HG03175 (cell line): ENCODE measurements around the gene GANAB.
A peak's percentile ranks its signal among the peaks of the same experiment; 100 is the strongest.
"Not testable (repeated sequence)": the region's sequence is repeated elsewhere in the genome, so short reads cannot be mapped to it uniquely, and the experiment has no call there.

Experiments used
- ATAC-seq: cut with Tn5 transposase; IDR thresholded peaks from one replicate; pipeline ENCODE4 v1.9.1; 2021; ENCODE audit warnings: mild to moderate bottlenecking, moderate library complexity; ENCODE audit not compliant: unreplicated experiment

GANAB gene

DNA sequence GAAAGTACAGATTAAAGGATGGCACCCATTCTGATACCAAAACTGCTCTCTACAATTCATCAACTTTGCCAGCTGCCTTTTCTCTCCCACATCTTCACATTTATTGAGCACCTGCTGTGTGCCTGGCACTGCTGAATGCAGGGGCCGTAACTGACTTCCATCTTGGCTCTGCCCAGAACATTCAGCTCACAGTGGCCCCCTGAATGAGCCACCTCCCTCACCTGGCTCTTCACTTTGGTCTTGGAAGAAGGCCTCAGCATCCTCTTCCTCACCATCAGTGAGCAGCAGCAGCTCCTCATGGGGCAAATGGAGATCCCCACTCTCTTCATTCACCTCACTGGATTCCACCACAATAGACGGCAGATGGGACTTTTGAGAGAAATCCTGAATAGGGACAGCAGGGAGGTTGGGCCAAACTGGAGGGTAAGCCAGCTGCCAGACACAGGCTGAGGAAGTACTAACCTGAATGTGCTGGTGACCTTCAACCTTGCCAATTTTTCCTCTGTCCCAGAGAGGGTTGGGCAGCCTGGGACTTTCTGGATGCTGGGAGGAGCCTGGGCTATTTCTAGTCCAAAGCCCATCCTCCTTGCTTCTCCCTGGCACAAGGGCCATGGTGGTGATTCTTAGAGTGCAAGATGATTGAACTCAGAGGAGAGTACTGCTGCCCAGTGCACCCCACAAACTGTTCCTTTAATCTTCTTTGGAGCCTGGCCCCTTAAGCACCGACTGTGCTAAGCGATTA lies 23.2 kb upstream of the GANAB start:
- no peak for ATAC-seq

DNA sequence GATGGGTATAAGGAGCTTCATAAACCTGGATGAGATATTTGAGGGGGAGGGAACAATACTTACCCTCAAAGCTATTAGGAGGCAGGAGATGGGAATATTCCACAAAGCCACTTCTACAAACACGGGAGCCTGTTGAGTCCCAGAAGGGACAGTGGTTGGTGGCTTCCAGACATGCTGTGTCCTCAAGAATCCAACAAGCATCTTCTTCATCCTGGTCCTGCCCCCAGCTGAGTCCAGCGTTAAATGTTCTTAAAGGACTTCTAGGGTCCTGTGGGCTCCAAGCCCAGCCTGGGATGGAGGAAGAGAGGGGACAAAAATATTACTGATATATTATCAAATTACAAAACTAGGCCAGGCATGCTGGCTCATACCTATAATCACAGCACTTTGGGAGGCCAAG lies 21.0 kb upstream of the GANAB start:
- no peak for ATAC-seq

DNA sequence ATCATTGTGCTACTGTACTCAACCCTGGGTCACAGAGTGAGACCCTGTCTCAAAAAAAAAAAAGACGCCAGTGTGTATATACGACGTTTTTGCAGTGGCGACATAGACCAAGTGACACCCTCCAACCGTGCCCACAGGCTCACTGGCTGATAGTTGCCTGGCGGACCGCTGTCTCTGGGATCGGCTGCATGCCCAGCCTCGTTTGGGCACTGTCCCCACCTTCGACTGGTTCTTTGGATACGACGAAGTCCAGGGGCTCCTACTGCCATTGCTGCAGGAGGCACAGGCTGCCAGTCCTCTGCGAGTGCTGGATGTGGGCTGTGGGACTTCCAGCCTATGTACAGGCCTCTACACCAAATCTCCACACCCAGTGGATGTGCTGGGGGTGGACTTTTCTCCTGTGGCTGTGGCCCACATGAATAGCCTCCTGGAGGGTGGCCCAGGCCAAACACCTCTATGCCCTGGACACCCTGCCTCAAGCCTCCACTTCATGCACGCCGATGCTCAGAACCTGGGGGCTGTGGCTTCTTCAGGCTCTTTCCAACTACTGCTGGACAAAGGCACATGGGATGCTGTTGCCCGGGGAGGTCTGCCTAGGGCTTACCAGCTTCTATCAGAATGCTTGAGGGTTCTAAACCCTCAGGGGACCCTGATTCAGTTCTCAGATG lies 20.0 kb upstream of the GANAB start:
- ATAC-seq: no peak

DNA sequence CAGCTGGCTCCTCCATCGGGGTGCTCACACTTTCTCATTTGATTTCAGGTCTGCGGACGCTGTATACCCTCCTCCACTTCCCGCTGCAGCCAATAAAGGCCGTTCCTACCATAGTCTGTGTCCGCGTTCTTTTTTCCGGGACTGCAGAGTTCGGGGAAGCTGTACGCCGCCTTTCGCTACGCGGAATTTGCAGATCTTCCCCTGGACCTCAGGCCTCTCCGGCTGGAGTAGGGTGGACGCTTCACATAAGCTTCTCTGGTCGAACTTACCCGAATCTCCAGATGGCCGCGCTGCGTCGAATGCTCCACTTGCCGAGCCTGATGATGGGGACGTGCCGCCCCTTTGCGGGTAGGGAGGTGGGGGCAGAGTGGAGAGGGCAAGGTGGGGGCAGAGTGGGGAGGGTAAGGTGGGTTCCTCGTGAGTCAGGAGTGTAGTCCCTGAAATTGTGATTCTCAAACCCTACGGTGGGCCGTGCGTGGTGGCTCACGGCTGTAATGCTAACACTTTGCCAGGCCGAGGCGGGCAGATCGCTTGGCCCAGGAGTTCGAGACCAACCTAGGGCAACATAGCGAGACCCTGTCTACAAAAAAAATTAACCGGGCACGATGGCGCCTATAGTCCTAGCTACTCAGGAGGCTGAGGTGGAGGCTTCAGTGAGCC lies 19.3 kb upstream of the GANAB start:
- peak; percentile 16 for ATAC-seq

DNA sequence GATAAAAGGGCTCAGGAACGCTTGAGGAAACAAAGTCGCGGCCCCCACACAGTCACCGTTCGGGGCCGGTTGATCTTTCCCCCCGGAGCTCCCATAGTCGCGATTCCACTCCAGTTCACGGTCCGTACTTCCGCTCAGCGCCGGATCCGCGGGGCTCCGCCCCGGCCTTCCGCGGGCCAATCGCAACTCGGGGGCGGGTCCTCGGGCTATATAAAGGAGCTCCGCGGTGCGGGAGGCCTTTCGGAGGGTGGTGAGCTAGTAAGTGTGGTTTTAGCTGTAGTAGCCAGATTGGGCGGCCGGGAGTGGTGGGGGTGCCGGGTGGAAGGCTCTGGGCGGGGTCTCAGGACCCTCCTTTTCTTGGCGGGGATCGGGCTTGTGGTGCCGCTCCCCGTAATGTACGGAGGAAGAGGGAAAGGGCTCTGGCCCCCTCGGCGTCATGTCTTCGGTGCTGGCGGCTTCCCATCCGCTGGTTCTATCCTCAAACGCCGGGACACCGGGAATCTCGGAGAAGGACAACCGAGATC lies 18.7 kb upstream of the GANAB start, which contains the start of the genes C11orf98 and CSKMT:
Gene C11orf98, minus strand, starts transcription at position 136 of the 524 bp plus-strand sequence. Its CDS starts 41 bp downstream, at position 95.
Gene CSKMT, plus strand, starts transcription at position 238 of the 524 bp plus-strand sequence. CDS start 568 bp downstream, outside the sequence.
- peak; percentile 87 for ATAC-seq

DNA sequence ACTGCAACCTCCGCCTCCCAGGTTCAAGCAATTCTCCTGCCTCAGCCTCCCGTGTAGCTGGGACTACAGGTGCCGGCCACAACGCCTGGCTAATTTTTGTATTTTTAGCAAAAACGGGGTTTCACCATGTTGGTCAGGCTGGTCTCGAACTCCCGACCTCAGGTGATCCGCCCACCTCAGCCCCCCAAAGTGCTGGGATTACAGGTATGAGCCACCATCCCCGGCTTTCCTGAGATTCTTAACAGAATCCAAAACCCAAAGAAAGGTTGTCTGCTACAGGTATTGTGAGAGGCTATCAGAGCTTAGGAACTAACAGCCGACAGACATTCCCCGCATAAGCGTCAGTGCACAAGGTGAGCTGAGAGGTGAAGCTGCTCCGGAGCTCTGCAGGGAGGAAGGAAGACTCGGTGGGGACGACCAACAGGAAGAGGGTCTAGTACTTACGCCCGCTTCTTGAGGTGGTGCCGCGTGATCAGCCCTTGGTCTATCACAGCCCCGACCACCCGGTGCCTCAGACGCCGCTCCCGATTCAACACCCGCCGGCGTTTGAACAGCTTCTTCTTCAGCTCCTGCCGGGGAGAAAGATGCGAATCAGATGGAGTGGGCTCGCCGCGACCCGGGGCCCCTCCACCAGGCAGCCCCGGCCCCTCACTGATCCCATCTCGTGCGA lies 18.1 kb upstream of the GANAB start:
- ATAC-seq: peak; percentile 41

DNA sequence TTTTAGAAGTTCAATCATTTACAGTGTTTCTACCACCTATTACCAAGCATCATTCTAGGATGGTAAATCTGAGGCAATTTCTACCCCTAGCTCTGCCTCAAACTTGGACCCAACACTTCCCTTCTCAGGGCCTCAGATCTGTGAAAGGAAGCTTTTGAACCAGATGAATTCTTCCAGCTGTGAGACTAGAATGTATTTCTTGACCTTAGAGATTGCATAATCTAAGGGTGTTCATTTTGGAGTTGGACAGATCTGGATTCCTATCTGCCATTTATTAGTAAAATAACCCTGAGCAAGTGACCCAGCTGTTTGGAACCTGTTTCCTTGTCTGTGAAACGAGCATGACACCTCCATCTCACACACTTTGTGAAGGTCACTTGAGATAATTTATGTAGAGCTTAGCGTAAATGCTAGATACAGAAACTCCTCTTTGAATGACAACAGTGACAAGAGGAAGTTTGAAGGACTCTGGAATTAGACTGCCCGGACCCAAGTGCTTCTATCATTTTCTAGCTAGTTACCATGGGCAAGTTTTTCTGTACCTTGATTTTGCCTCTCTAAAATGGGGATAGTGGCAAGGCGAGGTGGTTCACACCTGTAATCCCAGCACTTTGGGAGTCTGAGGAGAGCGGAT lies 10.5 kb upstream of the GANAB start:
- no peak for ATAC-seq

DNA sequence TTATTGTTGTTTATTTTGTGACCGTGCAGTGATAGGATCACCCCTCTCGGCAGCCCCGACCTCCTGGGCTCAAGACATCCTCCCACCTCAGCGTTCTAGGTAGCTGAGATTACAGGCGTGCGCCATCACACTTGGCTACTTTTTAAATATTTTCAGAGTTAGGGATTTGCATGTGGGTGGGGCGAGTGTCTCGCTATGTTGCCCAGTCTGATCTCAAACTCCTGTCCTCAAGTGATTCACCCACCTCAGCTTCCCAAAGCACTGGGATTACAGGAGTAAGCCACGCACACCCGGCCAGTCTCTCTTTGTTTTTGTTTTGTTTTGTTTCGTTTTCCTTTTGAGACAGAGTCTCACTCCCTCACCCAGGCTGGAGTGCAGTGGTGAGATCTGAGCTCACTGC lies 7.9 kb upstream of the GANAB start:
- no peak for ATAC-seq

DNA sequence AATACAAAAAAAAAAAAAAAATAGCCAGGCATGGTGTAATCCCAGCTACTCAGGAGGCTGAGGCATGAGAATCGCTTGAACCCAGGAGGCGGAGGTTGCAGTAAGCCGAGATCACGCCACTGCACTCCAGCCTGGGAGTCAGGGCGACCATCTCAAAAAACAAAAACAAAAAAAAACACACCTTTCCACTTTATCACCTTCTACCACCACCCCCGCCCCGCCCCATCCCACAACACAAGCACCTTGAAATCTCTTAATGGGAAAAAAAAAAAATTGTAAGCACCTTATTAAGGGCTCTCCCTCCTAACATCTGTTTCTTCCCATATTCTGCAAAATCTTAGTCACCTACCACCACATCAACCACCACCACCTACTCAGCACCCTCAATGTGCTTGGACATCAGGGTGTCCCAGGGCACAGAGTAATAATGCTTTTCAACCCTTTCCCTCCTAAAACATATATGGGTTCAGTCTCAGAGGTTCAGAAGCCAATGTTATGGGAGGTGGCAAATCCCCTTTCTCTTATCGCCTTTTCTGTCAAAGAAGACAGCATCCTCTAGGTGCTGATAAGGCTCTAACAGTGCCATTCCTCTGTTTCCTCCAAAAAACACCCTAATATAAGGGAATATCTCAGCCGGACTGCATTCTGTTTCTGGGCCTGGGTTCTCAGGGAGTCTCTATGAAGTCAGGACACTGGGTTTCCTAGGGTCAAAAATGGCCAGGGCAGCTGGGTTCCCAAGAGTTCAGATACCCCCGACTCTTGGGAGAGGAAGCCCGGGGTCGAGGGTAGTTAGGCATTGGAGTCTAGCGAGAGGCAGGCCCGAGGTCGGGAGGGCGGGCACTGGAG lies 6.0 kb upstream of the GANAB start:
- ATAC-seq: no peak

DNA sequence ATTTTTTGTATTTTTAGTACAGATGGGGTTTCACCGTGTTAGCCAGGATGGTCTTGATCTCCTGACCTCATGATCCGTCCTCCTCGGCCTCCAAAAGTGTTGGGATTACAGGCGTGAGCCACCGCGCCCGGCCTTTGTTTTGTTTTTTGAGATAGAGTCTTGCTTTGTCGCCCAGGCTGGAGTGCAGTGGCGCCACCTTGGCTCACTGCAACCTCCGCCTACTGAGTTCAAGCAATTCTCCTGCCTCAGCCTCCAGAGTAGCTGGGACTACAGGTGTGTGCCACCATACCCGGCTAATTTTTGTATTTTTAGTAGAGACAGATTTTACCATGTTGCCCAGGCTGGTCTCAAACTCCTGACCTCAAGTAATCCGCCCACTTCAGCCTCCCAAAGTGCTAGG lies 3.9 kb upstream of the GANAB start:
- not testable (repeated sequence) for ATAC-seq

DNA sequence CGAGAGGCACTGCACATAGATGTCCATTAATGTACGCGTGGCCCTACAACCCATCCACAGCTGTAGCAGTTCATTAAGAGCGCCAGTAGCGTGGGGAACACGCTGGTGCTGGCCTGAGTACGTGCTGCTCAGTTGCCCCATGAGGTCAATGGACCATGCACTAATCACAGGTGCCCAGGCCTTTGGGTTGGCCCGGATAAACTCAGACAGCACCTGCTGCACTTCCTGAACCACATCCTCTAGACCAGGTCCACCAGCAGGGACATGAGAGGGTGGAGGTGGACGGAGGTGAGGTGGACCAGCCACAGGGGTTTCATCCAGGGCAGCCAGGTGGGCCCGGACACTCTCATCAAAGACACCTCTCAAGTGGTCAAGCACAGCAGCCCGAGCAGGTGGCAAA lies 3.1 kb upstream of the GANAB start:
- ATAC-seq: no peak

DNA sequence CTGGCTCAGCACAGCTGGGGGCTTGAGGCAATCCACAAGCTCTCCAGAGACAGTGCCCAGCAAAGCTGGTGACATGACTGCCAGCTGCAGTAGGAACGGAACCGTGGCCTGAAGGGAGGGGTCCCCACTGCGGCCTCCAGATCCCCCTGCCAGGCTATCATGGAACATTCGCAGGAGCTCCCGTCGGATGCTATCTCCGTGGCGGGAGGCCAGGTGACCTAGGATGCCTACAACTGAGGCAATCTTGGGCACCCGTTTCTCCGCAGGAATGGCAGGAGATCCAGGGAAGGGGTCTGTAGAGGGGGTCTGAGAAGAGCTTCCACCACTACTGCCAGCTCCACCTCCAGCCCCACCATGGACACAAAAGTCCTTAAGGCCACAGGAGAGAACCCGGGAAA lies 2.6 kb upstream of the GANAB start:
- ATAC-seq: no peak

DNA sequence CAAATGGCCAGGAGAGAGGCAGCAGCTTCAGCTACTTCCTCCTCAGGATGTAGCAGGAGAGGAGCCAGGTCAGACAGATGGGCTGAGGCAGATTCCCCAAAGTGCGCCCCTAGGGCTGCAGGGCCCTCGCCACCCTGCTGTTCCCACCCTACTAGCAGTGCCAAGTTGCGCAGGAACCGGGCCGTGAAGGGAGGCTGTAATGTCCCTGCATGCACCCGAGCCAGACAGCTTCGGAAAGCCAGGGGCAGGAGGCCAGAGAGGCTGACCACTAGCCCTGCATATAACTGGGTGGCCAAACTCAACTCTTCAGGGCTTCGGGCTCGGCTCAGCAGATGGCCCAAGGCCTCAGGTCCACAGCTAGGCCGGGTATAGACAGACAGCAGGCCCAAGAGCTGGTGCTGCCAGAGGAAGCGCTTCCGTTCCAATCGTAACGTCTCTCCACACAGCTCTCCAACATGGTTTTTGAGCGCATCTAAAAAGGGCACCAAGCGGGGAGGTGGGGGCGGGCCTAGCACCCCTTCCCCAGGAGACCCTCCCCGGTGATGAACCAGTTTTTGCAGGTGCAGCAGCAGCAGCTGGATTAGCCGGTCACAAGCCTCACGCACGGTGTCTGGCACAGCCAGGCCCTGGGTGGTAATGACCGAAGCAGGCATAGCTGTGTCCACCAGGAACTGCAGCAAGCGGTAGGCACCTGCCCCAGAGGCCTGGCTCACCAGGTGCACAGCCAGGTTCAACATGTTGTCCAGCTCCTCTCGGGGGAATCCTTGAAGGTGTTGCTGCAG lies 2.0 kb upstream of the GANAB start:
- no peak for ATAC-seq

DNA sequence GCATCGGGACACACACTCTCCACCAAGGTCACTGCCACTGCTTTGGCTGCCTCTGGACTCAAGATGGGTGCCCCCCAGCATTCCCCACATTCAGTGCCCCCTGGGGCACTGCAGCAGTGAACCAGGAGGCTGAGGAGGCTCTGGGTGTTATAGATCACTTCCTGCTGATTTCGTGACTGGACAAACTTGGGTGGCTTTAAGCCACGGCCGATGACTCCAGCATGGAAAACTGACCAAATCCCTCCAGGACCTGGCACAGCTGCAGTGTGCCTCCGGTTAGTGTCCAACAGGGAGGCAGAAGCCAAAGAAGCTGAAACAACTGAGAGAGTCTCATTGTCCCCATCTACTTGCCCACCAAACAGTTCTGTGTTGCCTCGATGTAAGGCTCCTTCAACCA lies 1.2 kb upstream of the GANAB start:
- no peak for ATAC-seq

DNA sequence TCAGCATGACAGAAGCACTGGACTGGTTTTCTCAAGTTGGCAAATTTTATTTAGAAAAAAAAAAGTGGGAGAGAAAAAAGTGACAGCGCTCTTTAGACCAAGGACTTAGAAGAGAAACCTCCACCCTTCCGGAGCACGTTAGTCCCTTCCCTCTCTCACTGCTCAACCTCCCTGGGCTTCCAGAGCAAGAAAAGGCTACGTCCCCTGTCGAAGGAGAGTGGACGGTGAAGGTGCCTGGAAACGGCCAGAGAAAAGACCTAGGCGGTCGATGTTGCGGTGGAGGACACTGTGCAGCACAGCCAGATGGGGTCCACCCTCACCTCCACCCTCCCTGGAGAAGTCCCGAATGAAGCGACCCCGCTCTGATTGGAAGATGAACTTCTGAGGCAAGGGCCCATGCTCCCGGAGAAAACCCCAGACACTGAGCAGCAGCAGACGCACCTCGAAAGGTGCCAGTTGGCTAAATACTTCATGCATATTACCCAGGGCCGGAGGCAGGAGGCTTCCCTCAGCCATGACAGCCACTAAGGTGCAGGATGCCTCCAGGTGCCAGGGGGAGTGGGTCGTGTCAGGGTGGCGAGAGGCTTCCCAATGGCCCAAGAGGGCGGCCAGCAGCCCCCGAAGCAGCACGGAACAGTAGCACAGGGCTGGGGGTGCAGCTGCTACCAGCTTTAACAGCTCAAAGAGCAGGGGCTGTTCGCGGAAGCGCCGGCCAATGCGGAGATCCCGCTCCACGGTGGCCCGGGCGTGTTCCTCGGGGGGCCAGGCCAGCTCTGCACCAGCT lies 604 bp upstream of the GANAB start:
- no peak for ATAC-seq

DNA sequence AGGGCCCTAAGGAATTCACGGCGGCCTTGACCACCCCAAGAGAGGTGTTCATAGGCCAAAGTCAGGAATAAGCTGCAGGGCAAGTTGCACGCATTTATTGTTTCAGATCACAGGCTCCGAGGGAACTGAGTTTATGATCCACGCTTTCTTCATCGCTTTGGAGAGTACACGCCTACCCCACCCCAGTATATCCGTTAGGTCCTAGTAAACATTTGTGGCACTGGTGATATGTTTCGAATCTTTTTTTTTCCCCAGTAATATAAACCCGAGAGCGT lies 805 bp downstream of the GANAB start:
- ATAC-seq: no peak

DNA sequence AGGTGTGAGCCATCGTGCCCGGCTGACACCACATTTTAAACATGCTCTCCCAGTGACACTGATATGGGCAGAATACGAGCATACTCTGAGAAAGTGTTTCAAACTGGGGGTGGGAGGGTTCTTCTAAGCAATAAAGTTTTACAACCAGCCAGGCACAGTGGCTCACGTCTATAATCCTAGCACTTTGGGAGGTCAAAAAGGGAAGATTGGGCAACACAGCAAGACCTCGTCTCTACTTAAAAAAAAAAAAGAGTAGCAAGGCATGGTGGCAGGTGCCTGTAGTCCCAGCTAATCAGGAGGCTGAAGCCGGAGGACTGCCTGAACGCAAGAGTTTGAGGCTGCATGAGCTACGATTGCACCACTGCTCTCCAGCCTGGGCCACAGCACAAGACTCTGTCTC lies 2.2 kb downstream of the GANAB start:
- ATAC-seq: no peak

DNA sequence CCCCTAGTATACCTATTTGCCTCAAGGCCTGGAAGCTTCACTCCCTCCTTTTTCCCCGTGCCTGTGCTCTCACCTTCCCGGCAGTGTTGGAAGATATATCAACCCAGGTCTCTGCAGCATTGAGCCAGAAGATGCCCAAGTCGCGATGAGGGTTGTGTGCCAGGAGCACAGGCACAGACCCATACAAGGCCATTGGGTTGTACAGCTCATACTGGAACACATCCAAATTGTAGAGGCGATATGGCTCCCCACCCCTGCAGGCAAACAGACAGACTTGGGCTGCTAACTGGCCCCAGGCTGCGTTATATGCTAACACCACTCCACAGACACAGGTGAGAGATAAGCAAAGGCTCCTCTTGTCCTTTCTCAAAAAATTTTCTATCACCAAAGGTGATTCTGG lies 13.9 kb downstream of the GANAB start:
- ATAC-seq: no peak
